ENCODE measurements around the gene PRDM16. TPM values are rescaled to one million over a fixed set of nuclear protein-coding genes. Genes with fewer than 3 reads are reported as not detected.
A peak's percentile ranks its signal among the peaks of the same experiment; 100 is the strongest.

Gene PRDM16
- total and polyA plus RNA-seq, 2 of the 13 experiments (the other 11 are each of a cell fraction or from before 2014, with no cell fraction given): 0.15 to 0.81 TPM

DNA sequence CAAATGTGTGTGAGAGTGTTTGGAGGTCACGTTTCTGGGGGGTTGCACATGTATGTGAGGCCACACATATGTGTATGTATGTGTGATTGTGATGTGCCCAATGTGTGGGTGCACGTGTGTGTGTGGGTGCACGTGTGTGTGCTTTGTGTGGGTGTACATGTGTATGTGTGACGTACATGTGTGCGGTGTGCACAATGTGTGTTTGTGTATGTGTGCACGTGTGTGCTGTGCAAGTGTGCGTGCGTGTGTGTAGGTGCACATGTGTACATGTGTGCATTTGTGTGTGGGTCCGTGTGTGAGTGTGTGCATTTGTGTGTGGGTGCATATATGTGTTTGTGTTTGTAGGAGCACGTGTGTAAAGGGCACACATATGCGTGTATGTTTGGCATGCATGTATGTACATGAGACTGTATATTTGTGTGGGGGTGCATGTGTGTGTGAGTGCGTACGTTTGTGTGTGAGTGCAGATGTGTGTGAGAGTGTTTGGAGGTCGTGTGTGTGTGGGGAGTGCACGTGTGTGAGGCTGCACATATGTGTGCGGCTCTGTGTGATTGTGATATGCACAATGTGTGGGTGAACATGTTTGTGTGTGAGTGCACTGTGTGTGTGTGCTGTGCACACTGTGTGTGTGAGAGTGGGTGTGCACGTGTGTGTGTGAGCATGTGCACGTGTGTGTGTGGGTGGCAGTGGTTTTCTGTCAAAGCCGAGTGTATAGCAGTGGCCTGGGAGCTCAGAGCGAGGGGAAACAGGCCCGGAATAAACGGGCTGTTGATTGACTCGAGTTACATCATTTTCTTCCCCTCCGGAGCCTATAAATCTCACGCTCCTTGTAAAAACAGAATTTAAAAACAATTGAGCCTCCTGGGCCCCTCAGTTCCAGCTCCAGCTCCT lies 252.8 kb downstream of the PRDM16 start (continued):
- TF ChIP-seq, protein P1, sequence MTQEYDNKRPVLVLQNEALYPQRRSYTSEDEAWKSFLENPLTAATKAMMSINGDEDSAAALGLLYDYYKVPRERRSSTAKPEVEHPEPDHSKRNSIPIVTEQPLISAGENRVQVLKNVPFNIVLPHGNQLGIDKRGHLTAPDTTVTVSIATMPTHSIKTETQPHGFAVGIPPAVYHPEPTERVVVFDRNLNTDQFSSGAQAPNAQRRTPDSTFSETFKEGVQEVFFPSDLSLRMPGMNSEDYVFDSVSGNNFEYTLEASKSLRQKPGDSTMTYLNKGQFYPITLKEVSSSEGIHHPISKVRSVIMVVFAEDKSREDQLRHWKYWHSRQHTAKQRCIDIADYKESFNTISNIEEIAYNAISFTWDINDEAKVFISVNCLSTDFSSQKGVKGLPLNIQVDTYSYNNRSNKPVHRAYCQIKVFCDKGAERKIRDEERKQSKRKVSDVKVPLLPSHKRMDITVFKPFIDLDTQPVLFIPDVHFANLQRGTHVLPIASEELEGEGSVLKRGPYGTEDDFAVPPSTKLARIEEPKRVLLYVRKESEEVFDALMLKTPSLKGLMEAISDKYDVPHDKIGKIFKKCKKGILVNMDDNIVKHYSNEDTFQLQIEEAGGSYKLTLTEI (CRISPR knock-in tag; conservative IDR thresholded peaks at IDR 0.05): no peak
- TF ChIP-seq, protein P2, sequence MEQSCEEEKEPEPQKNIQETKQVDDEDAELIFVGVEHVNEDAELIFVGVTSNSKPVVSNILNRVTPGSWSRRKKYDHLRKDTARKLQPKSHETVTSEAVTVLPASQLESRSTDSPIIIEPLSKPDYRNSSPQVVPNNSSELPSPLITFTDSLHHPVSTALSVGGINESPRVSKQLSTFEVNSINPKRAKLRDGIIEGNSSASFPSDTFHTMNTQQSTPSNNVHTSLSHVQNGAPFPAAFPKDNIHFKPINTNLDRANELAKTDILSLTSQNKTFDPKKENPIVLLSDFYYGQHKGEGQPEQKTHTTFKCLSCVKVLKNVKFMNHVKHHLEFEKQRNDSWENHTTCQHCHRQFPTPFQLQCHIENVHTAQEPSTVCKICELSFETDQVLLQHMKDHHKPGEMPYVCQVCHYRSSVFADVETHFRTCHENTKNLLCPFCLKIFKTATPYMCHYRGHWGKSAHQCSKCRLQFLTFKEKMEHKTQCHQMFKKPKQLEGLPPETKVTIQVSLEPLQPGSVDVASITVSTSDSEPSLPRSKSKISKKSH (CRISPR knock-in tag; IDR thresholded peaks at IDR 0.05; ENCODE audit: borderline replicate concordance): no peak
- TF ChIP-seq, protein P3, sequence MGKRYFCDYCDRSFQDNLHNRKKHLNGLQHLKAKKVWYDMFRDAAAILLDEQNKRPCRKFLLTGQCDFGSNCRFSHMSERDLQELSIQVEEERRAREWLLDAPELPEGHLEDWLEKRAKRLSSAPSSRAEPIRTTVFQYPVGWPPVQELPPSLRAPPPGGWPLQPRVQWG (CRISPR knock-in tag; IDR thresholded peaks at IDR 0.05; ENCODE audit: borderline replicate concordance, low read depth): peak; percentile 75; the same call in 1 of the 2 replicates
- TF ChIP-seq THYN1 (CRISPR knock-in tag; IDR thresholded peaks at IDR 0.05; ENCODE audit: borderline replicate concordance, low read depth): no peak
- TF ChIP-seq, protein P4, sequence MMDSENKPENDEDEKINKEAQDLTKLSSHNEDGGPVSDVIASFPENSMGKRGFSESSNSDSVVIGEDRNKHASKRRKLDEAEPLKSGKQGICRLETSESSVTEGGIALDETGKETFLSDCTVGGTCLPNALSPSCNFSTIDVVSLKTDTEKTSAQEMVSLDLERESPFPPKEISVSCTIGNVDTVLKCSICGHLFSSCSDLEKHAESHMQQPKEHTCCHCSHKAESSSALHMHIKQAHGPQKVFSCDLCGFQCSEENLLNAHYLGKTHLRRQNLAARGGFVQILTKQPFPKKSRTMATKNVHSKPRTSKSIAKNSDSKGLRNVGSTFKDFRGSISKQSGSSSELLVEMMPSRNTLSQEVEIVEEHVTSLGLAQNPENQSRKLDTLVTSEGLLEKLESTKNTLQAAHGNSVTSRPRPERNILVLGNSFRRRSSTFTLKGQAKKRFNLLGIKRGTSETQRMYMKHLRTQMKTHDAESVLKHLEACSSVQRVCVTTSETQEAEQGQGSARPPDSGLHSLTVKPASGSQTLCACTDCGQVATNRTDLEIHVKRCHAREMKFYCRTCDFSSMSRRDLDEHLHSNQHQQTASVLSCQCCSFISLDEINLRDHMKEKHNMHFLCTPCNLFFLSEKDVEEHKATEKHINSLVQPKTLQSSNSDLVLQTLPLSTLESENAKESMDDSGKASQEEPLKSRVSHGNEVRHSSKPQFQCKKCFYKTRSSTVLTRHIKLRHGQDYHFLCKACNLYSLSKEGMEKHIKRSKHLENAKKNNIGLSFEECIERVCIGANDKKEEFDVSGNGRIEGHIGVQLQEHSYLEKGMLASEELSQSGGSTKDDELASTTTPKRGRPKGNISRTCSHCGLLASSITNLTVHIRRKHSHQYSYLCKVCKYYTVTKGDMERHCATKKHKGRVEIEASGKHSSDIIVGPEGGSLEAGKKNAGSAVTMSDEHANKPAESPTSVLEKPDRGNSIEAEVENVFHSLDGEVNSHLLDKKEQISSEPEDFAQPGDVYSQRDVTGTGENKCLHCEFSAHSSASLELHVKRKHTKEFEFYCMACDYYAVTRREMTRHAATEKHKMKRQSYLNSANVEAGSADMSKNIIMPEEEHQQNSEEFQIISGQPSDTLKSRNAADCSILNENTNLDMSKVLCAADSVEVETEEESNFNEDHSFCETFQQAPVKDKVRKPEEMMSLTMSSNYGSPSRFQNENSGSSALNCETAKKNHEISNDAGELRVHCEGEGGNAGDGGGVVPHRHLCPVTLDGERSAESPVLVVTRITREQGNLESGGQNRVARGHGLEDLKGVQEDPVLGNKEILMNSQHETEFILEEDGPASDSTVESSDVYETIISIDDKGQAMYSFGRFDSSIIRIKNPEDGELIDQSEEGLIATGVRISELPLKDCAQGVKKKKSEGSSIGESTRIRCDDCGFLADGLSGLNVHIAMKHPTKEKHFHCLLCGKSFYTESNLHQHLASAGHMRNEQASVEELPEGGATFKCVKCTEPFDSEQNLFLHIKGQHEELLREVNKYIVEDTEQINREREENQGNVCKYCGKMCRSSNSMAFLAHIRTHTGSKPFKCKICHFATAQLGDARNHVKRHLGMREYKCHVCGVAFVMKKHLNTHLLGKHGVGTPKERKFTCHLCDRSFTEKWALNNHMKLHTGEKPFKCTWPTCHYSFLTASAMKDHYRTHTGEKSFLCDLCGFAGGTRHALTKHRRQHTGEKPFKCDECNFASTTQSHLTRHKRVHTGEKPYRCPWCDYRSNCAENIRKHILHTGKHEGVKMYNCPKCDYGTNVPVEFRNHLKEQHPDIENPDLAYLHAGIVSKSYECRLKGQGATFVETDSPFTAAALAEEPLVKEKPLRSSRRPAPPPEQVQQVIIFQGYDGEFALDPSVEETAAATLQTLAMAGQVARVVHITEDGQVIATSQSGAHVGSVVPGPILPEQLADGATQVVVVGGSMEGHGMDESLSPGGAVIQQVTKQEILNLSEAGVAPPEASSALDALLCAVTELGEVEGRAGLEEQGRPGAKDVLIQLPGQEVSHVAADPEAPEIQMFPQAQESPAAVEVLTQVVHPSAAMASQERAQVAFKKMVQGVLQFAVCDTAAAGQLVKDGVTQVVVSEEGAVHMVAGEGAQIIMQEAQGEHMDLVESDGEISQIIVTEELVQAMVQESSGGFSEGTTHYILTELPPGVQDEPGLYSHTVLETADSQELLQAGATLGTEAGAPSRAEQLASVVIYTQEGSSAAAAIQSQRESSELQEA (CRISPR knock-in tag; IDR thresholded peaks at IDR 0.05; ENCODE audit: not compliant biosample characterization): no peak
- peak; percentile 55 for TF ChIP-seq JUNB (CRISPR knock-in tag; IDR thresholded peaks at IDR 0.05; ENCODE audit: borderline replicate concordance)
- TF ChIP-seq ZNF251 (CRISPR knock-in tag; IDR thresholded peaks at IDR 0.05): 0 out of 2 replicates have a peak, but pooled peaks have one; percentile 12
- TF ChIP-seq DPF2 (CRISPR knock-in tag; IDR thresholded peaks at IDR 0.05; ENCODE audit: borderline replicate concordance, low read depth): no peak
- TF ChIP-seq ZNF776 (CRISPR knock-in tag; IDR thresholded peaks at IDR 0.05): no peak
- TF ChIP-seq PHF8 (CRISPR knock-in tag; IDR thresholded peaks at IDR 0.05): no peak
- TF ChIP-seq, protein P5, sequence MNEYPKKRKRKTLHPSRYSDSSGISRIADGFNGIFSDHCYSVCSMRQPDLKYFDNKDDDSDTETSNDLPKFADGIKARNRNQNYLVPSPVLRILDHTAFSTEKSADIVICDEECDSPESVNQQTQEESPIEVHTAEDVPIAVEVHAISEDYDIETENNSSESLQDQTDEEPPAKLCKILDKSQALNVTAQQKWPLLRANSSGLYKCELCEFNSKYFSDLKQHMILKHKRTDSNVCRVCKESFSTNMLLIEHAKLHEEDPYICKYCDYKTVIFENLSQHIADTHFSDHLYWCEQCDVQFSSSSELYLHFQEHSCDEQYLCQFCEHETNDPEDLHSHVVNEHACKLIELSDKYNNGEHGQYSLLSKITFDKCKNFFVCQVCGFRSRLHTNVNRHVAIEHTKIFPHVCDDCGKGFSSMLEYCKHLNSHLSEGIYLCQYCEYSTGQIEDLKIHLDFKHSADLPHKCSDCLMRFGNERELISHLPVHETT (CRISPR knock-in tag; conservative IDR thresholded peaks at IDR 0.05): no peak
- no peak for TF ChIP-seq CCAR2 (optimal IDR thresholded peaks at IDR 0.05; ENCODE audit: low read depth, low read length)
